Neural progenitor cell (in vitro differentiated cells): ENCODE data around the gene PLCB3. TPM values are rescaled to one million over a fixed set of nuclear protein-coding genes. Genes with fewer than 3 reads are reported as not detected.

Experiments
- DNase-seq: peaks from one replicate; pipeline ENCODE4 v3.0.0-alpha.2; 2016; ENCODE audit warnings: low spot score
- H2AFZ ChIP-seq: fragments of 200-600 bp; sonication (generic); replicated peaks from 2 replicates; pipeline ENCODE4 v1.6.1; 2016; ENCODE audit warnings: antibody characterized with exemption
- H3F3A ChIP-seq: fragments of 200-600 bp; sonication (generic); 2 replicates; pipeline ENCODE4 v1.6.1; 2016; ENCODE audit warnings: antibody characterized with exemption, low read depth
- H3K27ac ChIP-seq: fragments of 200-600 bp; sonication (generic); 2 replicates; pipeline ENCODE4 v1.5.1; 2016; ENCODE audit warnings: mild to moderate bottlenecking
- H3K27me3 ChIP-seq: fragments of 200-600 bp; sonication (generic); 2 replicates; pipeline ENCODE4 v1.6.1; 2016; ENCODE audit warnings: mild to moderate bottlenecking, moderate library complexity
- H3K36me3 ChIP-seq: fragments of 200-600 bp; sonication (generic); 2 replicates; pipeline ENCODE4 v1.5.1; 2016
- H3K4me1 ChIP-seq: fragments of 200-600 bp; sonication (generic); 2 replicates; pipeline ENCODE4 v1.6.1; 2016; ENCODE audit warnings: mixed run types
- H3K4me2 ChIP-seq: fragments of 200-600 bp; sonication (generic); 2 replicates; pipeline ENCODE4 v1.6.1; 2016
- H3K4me3 ChIP-seq: fragments of 200-600 bp; sonication (generic); 2 replicates; pipeline ENCODE4 v1.5.1; 2016
- H3K79me2 ChIP-seq: fragments of 200-600 bp; sonication (generic); 2 replicates; pipeline ENCODE4 v1.6.1; 2016; ENCODE audit warnings: low read depth
- H3K9ac ChIP-seq: fragments of 200-600 bp; sonication (generic); 2 replicates; pipeline ENCODE4 v1.6.1; 2016
- H3K9me3 ChIP-seq: fragments of 200-600 bp; sonication (generic); 2 replicates; pipeline ENCODE4 v1.5.1; 2016; ENCODE audit warnings: low read depth
- H4K20me1 ChIP-seq: fragments of 200-600 bp; sonication (generic); 2 replicates; pipeline ENCODE4 v1.6.1; 2016; ENCODE audit warnings: low read depth
- H3K27ac Mint-ChIP-seq: 3 replicates; pipeline ENCODE4 v1.8.0; 2021; ENCODE audit warnings: mixed read lengths
- H3K27me3 Mint-ChIP-seq: 2 replicates; pipeline ENCODE4 v1.8.0; 2022; ENCODE audit warnings: low read depth, mild to moderate bottlenecking, inconsistent platforms, moderate library complexity, mixed read lengths; ENCODE audit not compliant: insufficient read depth
- H3K36me3 Mint-ChIP-seq: 3 replicates; pipeline ENCODE4 v1.8.0; 2021; ENCODE audit warnings: mixed read lengths
- H3K4me1 Mint-ChIP-seq: 3 replicates; pipeline ENCODE4 v1.8.0; 2021; ENCODE audit warnings: mixed read lengths
- H3K4me3 Mint-ChIP-seq: 3 replicates; pipeline ENCODE4 v1.8.0; 2021; ENCODE audit warnings: mild to moderate bottlenecking, moderate library complexity, mixed read lengths
- H3K9me3 Mint-ChIP-seq: 3 replicates; pipeline ENCODE4 v1.8.0; 2020; ENCODE audit warnings: mixed read lengths
- CTCF ChIP-seq: fragments of 200-600 bp; sonication (generic); IDR thresholded peaks from 2 replicates; pipeline ENCODE4 v1.5.1; 2017; ENCODE audit warnings: antibody characterized with exemption, mild to moderate bottlenecking
- EZH2 ChIP-seq: fragments of 200-600 bp; sonication (generic); IDR thresholded peaks from 2 replicates; pipeline ENCODE4 v1.6.1; 2017; ENCODE audit warnings: antibody characterized with exemption, mild to moderate bottlenecking, moderate library complexity
- EZH2phosphoT487 ChIP-seq: fragments of 200-600 bp; sonication (generic); IDR thresholded peaks from 2 replicates; pipeline ENCODE4 v1.6.1; 2017; ENCODE audit warnings: antibody characterized with exemption
- total RNA-seq: library from RNA; depleted of rRNA; stranded (reverse); fragments of >200 nt; gene quantifications from 2 replicates; pipeline ENCODE4 v1.2.3, GENCODE V29; 2015; ENCODE audit warnings: low replicate concordance

The PLCB3 gene
- total RNA-seq, 1 donor from 2014 or later, result 15.6 TPM

GRCh38 chr11:64246871-64247728 is 4.2 kb upstream of the PLCB3 start, which contains the start of gene PPP1R14B:
Gene PPP1R14B, minus strand, starts transcription at chr11:64246943. Its CDS starts 270 bp downstream, at chr11:64246673.
- H3F3A ChIP-seq, result peaks cover 50% of the 10 kb centered on the region
- peak within 1 kb of the TSS; percentile 83 for H2AFZ ChIP-seq
- H4K20me1 ChIP-seq, result peaks cover 22% of the 10 kb centered on the region
- TF ChIP-seq CTCF (peak; percentile 21), EZH2 (peak; percentile 45), EZH2phosphoT487 (peak; percentile 25)
- no peaks in the 10 kb centered on the region for H3K9me3 ChIP-seq
- H3K4me1 Mint-ChIP-seq, result peaks cover 48% of the 10 kb centered on the region
- H3K4me3 Mint-ChIP-seq, result peak within 1 kb of the TSS; percentile 94
- peaks cover 2% of the 10 kb centered on the region for H3K36me3 Mint-ChIP-seq
- peak within 1 kb of the TSS; percentile 71 for H3K4me3 ChIP-seq
- H3K27ac ChIP-seq, result peak within 1 kb of the TSS; percentile 59
- peaks cover 36% of the 10 kb centered on the region for H3K4me1 ChIP-seq
- peaks cover 12% of the 10 kb centered on the region for H3K27me3 Mint-ChIP-seq
- peak within 1 kb of the TSS; percentile 88 for H3K4me2 ChIP-seq
- peaks cover 6% of the 10 kb centered on the region for H3K27me3 ChIP-seq
- no peak within 1 kb of the TSS for H3K9ac ChIP-seq
- H3K79me2 ChIP-seq, result peaks cover 27% of the 10 kb centered on the region
- H3K36me3 ChIP-seq, result no peaks in the 10 kb centered on the region
- no peaks in the 10 kb centered on the region for H3K9me3 Mint-ChIP-seq
- H3K27ac Mint-ChIP-seq, result peak within 1 kb of the TSS; percentile 80
- peak; percentile 95 for DNase-seq

- H3K79me2 ChIP-seq, result peaks cover 25% of the 10 kb centered on the region
- peaks cover 41% of the 10 kb centered on the region for H3K4me1 ChIP-seq
- H3K36me3 Mint-ChIP-seq, result peaks cover 2% of the 10 kb centered on the region
- TF ChIP-seq EZH2, result no peak
- no peak for TF ChIP-seq CTCF
- TF ChIP-seq EZH2phosphoT487, result no peak
- H3F3A ChIP-seq, result peaks cover 52% of the 10 kb centered on the region
- peaks cover 45% of the 10 kb centered on the region for H3K4me1 Mint-ChIP-seq
- H3K4me2 ChIP-seq, result peak overlapping the region; percentile 88
- H4K20me1 ChIP-seq, result peaks cover 22% of the 10 kb centered on the region
- H3K27me3 ChIP-seq, result peaks cover 6% of the 10 kb centered on the region
- peaks cover 13% of the 10 kb centered on the region for H3K27me3 Mint-ChIP-seq
- H3K9me3 Mint-ChIP-seq, result no peaks in the 10 kb centered on the region
- H3K4me3 Mint-ChIP-seq, result peak overlapping the region; percentile 85
- no peak for DNase-seq
- H3K27ac ChIP-seq, result no peak overlapping the region
- H3K4me3 ChIP-seq, result peak overlapping the region; percentile 71
- no peaks in the 10 kb centered on the region for H3K9me3 ChIP-seq
- peak overlapping the region; percentile 52 for H2AFZ ChIP-seq
- no peaks in the 10 kb centered on the region for H3K36me3 ChIP-seq
- no peak overlapping the region for H3K9ac ChIP-seq
- peak overlapping the region; percentile 80 for H3K27ac Mint-ChIP-seq
Measured at GRCh38 chr11:64247729-64248531, 3.4 kb upstream of the PLCB3 start.

- Mint-ChIP-seq H3K27me3 (peaks cover 15% of the 10 kb centered on the region), H3K9me3 (no peaks in the 10 kb centered on the region), H3K27ac (no peak overlapping the region), H3K4me1 (peaks cover 43% of the 10 kb centered on the region), H3K36me3 (no peaks in the 10 kb centered on the region), H3K4me3 (peak overlapping the region; percentile 85)
- H3K27ac ChIP-seq, result no peak overlapping the region
- H3K4me2 ChIP-seq, result peak overlapping the region; percentile 88
- H3K4me1 ChIP-seq, result peaks cover 41% of the 10 kb centered on the region
- H3K36me3 ChIP-seq, result no peaks in the 10 kb centered on the region
- H4K20me1 ChIP-seq, result peaks cover 25% of the 10 kb centered on the region
- peaks cover 25% of the 10 kb centered on the region for H3K79me2 ChIP-seq
- H3F3A ChIP-seq, result peaks cover 53% of the 10 kb centered on the region
- no peaks in the 10 kb centered on the region for H3K9me3 ChIP-seq
- DNase-seq, result peak; percentile 54
- peaks cover 6% of the 10 kb centered on the region for H3K27me3 ChIP-seq
- H3K4me3 ChIP-seq, result no peak overlapping the region
- H3K9ac ChIP-seq, result no peak overlapping the region
- TF ChIP-seq EZH2phosphoT487 (no peak), CTCF (no peak), EZH2 (no peak)
- no peak overlapping the region for H2AFZ ChIP-seq
Measured at GRCh38 chr11:64248578-64248977, 2.8 kb upstream of the PLCB3 start.
